ENCODE data around the gene MRPL42.
"Not testable (repeated sequence)": the region's sequence is repeated elsewhere in the genome, so short reads cannot be mapped to it uniquely, and the experiment has no call there.

MRPL42 gene

DNA sequence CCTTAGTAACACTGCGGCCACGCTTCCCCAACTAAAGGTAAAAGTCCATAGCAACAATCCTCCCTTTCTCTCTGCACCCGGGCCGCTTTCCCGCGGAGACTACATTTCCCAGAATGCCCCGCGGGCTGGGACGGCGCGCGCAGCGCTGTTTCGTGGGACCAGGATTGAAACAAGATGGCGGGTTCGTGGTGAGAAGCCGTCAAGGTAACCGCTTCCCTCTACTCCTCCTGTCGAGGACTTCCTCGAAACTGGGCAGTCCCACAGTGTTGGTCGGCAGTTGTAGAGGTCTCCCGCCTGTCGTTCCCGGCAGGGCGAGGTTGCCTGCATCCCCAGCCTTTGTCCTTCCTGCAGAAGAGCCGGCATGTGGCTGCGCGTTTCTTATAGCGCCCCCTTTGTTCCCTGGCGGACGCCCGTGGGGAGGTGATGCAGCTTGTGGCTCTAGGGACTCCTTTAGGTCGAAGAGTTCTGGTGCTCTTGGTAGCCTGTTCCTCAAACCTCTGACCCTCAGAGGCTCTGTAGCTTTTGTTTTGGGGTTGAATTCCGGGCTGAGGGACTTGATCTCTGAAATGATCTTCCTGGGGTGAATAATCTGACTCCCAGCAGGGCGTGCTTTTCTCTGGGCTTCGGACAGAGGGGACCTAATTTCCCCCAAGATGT is at the start of gene MRPL42:
TSS of gene MRPL42 (plus strand) at position 164 of the 657 bp plus-strand sequence. CDS start 1,772 bp downstream, outside the sequence.
- DNase-seq: peak; percentile 88

DNA sequence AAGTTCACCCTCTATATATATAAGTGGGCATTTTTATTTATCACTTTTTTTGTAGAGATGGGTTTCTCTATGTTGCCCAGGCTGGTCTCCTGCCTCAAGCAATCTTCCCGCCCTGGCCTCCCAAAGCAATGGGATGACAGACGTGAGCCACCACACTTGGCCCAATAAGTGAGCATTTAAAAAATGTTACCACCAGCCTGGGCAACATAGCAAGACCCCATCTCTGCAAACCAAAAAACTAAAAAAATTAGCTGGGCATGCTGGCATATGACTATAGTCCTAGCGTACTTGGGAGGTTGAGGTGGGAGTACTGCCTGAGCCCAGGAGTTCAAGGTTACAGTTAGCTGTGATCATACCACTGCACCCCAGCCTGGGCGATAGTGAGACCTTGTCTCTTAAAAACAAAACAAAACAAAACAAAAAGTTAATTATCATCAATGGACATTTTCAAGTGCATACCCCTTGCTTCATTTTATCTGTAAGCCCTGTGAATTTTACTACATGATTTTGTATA is 49.3 kb upstream of the MRPL42 start:
- DNase-seq: no peak

DNA sequence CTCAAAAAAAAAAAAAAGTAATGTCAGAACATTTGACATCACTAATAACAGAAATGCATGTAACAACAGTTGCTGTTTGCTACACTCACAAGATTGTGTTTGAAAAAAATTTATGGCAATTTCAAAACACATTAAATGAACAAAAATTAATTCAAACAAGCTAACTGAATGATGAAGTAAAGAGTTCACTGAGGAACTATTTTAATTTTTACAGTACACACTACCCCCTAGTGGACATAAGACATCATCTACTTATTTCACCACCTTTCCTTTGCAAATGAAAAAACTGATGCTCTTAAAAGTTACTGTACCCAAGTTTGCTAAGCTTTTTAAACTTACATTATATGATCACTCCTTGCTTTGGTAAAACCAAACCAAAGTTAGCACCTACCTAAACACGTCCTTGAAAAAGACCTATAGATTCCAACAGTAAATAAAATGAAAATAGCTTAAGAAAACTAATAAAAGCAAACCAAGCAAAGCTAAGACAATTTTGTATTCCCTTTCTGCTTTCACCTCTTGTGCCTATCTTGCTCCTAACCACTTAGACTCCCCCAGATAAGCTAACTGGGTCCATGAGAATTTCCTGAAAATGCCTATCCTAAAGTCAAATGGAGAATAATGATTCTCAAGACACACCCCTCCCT is 47.8 kb upstream of the MRPL42 start:
- DNase-seq: peak; percentile 61

DNA sequence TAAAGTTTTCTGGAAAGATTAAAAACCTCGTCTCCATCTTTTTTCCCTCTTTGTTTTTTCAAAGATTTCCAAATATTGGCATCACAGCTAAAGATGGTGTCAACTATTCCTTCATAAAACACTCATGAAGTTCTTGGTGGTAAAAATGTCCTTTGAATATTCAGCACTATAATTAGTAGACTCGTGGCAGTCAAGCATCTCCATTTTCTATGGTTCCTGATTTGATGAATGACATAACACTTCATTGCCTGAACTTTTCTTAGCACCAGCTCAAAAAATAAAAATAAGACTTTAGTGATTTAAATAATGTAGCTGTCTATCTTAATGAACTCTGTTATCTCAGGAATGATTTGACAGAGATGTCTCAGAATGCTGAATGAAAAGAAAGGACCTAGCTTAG is 45.3 kb upstream of the MRPL42 start:
- no peak for DNase-seq

DNA sequence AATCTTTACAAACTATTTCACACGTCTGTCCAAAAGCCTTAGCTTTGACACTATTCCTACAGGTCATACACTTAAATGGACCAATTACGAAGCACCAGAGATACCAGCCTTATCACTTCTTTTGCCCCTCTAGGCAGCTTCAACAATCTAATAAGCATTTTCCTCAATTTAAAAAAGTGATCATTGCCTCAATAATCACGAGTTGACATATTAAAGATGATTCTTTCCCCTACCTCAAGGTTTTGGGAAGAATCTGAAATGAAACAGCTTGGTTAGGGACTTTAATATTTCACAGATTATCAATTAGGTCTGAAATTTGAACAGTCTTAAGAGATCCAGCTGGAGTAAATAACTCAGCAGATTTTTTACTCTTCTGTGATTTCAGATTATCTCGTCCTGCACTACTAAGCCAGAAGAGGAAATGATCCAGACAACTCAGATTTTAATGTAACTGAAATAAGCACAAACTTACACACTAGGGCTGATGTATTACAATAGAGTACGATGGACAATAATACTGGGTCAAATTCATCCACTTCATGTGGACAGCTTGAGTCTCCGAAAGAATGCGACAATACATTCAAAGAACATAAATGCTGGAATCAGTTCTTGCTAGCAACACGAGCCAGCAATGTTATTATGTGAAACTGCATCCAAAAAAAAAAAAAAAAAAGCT is 41.4 kb upstream of the MRPL42 start:
- DNase-seq: no peak

DNA sequence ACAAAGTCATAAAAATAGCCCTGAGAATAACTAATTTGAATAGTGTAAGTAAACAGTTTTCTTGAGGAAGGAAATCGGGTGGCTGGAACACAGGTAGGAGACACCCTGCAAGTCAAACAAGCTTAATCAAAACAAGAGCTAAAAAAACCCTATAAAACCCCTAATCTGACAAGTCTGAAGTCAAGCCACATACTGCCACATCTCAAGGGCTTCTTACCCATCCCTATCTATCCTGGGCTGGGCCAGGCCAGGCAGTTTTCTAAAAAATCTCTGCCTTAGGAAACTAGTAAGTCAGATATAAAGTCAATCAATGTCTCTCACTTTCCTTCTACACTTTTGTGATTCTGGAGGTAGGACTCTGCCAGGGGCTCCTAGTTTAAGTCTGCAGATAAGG is 40.9 kb upstream of the MRPL42 start:
- no peak for DNase-seq

DNA sequence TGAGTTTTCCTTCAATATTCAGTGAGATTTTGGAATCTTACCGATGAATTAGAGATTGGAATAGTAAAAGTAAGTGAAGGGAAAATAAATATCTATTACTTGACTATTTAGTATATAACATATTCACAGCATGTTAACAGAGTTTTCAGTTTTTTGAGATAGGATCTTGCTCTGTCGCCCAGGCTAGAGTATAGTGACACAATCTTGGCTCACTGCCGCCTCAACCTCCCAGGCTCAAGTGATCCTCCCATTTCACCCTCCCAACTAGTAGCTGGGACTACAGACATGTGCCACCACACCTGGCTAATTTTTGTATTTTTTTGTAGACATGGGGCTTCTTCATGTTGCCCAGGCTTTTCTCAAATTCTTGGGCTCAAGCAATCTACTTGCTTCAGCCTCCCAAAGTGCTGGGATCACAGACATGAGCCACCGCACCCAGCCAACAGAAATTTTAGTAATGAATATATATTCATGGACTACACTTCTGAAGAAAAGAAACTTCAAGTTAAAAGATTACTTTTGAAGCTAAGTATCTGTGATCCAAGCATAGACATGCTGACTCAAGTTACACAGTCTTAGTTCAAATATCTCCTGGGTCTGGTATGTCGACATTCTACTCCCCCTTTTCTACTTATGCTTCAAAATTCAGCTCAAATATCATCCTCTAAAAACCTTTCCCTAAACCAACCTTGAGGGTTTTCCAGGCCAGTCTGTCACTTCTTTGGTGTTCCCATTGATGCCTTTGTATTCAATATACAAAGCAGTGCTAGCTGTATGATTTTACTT is 39.3 kb upstream of the MRPL42 start:
- DNase-seq: no peak

DNA sequence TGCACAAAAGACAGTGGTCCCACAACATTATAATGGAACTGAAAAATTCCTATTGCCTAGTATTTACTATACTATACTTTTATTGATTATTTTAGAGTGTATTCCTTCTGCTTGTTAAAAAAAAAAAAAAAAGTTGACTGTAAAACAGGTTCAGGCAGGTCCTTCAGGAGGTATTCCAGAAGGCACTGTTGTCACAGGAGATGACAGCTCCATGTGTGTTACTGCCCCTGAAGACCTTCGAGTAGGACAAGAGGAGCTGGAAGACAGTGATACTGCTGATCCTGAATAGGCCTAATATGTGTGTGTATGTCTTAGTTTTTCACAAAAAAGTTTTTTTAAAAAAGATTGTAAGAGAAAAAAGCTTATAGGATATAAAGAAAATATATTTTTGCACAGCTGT is 37.9 kb upstream of the MRPL42 start:
- no peak for DNase-seq

DNA sequence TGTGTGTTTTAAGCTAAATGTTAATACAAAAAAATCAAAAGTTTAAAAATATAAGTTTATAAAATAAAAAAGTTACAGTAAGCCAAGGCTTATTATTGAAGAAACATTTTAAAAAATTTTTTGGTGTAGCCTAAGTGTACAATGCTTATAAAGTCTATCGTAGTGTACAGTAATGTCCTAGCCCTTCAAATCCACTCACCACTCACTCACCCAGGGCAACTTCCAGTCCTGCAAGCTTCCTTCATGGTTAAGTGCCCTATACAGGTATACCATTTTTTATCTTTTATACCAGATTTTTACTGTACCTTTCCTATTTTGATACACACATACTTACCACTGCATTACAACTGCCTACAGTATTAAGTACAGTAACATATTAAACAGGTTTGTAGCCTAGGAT is 37.5 kb upstream of the MRPL42 start:
- no peak for DNase-seq

DNA sequence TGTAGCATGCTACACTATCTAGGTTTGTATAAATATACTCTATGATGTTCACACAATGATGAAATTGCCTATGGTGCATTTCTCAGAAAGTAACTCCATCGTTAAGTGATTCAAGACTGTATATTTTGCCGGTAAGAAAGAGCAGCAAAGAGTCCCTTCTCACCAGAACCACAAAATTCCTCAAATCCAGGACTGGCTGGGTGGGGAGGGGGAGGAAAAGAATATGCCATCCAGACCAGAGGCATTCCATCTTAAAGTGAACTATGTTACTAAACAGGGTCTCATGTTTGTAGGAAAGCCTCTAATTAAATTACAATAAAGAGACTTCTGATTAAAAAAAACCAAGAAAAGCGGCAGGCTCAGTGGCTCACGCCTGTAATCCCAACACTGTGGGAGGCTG is 37.0 kb upstream of the MRPL42 start:
- DNase-seq: no peak

DNA sequence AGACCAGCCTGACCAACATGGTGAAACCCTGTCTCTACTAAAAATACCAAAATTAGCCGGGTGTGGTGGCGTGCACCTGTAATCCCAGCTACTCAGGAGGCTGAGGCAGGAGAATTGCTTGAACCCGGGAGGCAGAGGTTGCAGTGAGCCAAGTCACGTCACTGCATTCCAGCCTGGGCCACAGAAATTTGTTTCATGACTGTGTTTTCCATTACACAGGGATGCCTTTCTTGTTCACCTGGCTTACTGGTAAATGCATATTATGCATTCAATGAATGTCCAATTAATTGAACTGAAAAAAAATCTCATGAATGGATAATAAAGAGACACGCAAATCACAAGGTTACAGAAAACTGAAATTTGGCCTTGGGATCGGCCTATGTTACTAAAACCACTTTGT is 35.3 kb upstream of the MRPL42 start:
- DNase-seq: not testable (repeated sequence)

DNA sequence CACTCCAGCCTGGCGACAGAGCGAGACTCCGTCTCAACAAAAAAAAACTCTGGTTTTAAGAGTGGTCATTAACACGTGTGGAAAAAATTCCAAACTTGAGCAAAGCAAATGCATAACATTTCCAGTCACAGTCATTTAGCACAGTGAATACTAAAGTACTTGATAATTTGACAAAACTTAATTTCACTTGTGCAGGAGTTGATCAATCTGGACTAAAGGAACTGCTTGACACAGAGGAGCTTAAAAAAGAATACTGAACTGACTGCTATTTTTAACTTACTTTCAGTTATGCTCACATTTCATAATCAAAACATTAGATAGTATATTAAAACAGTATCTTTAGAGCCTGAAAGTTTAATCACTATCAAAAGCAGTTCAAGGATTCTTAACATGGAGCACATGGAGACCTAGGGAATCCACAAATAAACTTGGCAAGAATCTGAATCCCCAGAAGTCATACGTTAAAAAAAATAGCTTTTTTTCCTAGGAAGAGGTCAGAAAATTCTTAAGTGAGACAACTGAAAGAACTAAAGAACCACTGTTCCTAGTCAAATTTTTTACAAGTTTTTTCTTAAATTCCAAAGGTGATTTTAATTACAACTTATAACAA is 33.0 kb upstream of the MRPL42 start:
- DNase-seq: no peak

DNA sequence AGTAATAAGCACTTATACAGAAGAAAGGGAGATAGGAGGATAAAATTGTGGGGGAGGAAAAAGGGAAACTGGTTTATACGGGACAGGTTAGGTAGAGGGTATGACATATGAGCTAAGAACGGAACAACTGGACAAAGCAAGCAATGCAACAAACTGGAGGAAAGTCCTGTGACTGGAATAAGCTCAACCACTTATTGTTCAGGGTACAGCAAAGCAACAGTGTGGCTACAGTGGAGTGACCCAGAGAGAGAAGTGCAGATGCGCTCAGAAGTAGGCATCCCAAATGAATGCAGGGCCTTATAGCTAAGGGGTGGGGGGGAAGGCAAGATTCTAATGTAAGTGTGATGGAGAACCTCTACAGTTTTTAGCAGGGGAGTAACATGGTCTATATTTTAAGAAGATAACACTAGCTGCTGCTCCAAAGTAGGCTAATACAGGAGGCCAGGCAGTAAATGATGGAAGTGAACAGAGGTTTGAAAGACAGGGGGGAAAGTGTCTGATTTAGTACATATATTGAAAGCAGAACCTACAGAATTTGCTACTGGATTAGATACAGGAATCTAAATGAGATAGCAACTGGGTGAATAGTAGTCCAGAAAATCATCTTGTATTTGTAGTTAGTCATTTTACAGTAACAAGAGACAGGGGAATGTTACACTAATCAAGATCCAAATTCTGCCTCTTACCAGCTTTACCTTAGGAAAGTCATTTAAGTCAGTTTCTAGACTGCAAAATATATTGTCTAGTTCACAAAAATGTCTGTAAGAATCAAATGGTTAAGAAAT is 28.9 kb upstream of the MRPL42 start:
- DNase-seq: no peak

DNA sequence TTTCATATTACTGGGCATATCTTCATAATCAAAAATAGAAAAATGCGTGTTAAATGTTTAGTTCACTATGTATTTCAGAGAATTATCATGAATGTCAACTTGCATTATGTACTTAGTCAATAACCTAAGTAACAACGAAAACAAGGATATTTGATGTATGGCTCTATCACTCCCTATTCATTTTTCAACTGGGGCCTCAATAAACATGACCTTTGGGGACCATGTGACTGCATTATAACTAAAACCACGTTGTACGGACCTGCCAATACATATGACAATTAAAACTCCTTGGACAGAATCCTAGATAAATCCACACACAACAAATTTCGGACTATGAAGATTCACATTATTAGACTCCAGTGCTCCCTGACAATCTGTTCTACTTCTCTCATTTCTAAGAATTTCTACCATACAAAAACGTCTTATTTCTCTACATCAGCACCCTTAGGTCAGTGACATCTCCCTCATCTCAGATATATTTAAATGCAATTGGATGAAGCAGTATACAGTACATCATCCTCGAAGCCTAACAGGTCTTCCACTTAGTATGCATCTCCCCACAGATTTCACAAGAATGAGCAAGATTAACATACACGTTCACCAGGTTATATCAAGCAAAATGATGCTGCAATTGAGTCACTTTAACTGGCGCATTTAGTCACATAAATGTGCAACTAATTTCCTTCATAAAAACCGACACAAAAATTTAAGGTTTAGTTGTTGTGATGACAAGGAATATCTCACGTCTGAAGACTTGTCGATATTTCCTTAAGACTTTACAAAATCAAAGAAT is 27.1 kb upstream of the MRPL42 start:
- DNase-seq: peak; percentile 10

DNA sequence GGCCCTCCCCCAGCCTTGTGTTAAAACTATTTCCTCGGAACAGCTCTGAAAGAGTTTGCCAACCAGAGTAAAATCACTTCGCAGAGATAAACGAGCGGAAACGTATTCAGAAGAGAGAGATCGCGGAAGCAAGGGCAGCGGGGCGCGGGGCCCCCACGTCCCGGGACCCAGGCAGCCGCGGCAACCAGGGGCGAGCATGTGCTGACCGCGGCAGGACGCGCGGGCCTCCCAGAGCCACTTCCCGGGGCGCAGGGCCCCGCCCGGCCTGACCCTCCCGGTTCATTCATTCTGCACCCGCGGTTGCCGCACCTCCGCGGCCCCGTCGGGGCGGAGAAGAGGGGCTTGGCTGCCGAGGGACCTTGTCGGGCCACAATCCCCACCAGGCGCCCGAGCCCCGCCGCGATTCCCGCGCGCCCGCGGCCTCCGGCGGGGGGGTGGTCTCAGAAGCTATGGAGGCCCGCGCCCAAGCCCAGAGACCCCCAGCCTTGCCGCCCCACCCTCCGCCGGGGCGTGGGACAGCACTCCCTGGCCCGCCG is 26.2 kb upstream of the MRPL42 start:
- DNase-seq: no peak

DNA sequence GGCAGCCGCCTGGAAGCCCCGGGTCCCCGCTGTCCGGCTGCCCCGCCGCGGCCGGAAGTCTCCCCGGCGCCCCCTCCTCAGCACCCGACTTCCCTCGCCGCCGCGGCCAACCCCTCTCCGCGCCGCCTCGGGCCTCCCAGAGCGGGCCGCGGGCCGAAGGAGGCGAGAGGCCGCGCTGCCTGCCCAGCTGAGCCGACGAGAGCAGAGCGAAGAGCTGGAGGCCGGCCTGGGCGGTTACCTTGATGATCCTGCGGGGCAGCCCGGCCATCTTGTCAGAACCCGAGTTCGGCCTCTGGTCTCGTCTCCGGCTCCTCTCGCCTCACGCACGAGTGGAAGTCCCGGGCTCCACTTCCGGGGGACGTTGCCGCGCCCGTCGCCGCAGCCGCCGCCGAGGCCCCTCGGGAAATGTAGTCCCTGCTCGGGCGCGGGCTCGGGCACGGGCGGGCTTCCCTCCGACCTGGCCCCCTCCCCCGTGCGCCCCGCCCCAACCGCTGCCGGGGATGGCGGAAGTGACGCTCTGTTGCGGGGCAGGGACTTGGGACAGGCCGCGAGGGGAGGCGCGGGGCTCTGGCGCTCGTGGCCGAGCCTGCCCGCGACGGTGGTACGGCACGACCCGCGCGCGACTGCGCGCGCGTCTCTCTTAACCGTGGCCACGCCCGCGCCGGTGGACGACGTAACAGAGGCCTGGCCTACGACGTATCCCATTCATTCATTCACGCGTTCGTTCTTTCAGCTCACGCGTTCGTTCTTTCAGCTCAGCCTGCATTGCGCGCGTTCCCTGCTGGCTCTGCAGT is 25.5 kb upstream of the MRPL42 start, which contains the start of gene UBE2N:
TSS of gene UBE2N (minus strand) at position 331 of the 794 bp plus-strand sequence. CDS start at position 268, 63 bp downstream.
- peak; percentile 95 for DNase-seq

DNA sequence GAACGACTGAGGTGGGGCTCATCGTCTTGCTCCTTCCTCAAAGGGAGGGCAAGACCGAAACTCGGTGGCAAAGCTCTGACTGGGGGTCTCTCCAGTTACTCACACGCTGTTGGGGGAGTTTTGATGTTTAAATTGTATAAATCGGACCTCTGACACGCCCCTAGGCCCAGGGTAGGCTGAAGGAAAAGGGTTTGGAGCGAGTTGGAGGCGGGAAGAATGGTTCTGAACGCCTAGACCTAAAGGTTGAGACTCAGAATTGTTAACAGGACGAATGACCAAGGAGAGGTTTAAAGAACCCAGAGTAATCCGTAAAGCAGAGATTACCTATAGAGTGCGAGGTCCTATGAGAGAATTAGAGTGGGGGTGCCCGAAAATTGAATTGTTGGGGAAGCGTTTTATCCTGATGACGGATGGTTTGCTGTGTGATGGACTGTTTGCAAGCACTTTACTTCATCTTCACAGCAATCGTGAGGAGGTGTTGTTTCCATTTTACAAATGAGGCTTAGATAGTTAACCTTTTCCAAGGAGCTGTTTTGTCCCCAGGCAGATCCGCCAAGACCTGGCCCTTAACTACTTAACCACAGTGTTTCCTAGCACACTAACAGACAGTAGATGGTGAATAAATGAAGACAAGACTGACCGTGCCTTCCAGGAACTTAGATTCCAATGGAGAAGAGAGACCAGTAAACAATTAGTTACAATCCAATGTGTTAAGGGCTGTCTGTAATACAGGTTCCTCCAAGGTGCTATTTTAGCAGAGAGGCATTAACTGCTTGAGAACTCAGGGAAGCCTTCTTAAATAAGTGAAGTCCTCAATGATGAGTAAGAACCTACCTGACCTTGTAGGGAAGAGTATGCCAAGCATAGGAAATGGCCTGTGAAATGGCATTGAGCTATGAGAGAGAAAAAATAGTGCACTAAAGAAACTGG is 24.6 kb upstream of the MRPL42 start:
- peak; percentile 54 for DNase-seq

DNA sequence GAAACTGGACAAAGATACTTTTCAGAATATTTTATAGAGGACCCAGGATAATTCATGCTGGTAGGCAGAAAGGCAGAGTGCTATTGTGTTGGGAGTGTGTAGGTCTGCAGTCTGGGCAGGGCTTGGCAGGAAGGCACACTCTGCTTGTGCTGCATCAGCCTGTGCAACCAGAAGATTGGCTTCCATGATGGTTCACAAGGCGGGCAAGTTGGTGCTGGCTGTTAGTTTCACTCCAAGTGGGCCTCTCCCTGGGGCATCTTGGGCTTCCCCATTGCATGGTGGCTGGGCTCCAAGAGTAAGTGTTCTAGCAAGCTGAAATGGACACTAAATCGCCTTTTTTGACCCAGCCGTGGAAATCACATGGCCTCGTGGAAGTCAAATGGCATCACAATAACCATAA is 23.7 kb upstream of the MRPL42 start:
- no peak for DNase-seq
